K562 (cell line): ENCODE results near the gene FIBP. TPM values are rescaled to one million over a fixed set of nuclear protein-coding genes. Genes with fewer than 3 reads are reported as not detected.

Experiments
- ATAC-seq: fragments of 200-7000 bp; cut with Tn5 transposase; 3 replicates; pipeline ENCODE4 v1.9.1; 2020; ENCODE audit warnings: moderate library complexity
- BruUV-seq: library from RNA; stranded (reverse); fragments of 400-500 nt; replicated peaks from 2 replicates; lab custom pipeline; 2021; lab: Mats Ljungman, UMichigan
- CTCF ChIA-PET: fragments of 300-600 bp; formaldehyde crosslinking; extraction: SDS; loops from one replicate; lab custom pipeline; 2021; ENCODE audit warnings: low intra/inter-chr PET ratio; lab: Yijun Ruan, JAX
- POLR2A ChIA-PET: fragments of 300-600, 350-650 bp; sonication (Branson Sonifier 250); formaldehyde crosslinking; extraction: SDS; loops from one replicate; lab custom pipeline; 2021; ENCODE audit warnings: antibody characterized with exemption, inconsistent platforms; lab: Yijun Ruan, JAX
- DNase-seq, 4 experiments: peaks; one replicate each; pipeline versions ENCODE4 v3.0.0 to v3.0.0-alpha.2; 2011 to 2018; ENCODE audit warnings: low spot score in 3 of 4, mixed read lengths in 3 of 4; ENCODE audit errors: extremely low read depth in 1 of 4
- FAIRE-seq: peaks from 2 replicates; lab custom pipeline; 2011; peaks lifted over from hg19 to GRCh38; lab: Jason Lieb, UNC
- H2AFZ ChIP-seq: 2 replicates; pipeline ENCODE4 v1.6.0; 2011; ENCODE audit warnings: low read depth, low read length, control low read depth, inconsistent platforms
- H3K27ac ChIP-seq: fragments of 200-600 bp; 3 replicates; pipeline ENCODE4 v1.8.0; 2011; ENCODE audit warnings: low read depth, mild to moderate bottlenecking, control low read depth, inconsistent platforms, low read length, moderate library complexity, mixed read lengths; ENCODE audit errors: extremely low read depth
- H3K27me3 ChIP-seq, 2 experiments: fragments of 300-600 bp in 1 of 2; 2 replicates in 1 of 2; 3 replicates in 1 of 2; pipeline versions ENCODE4 v1.6.0 to v1.8.0; 2011; ENCODE audit warnings: inconsistent platforms in 2 of 2, low read length in 2 of 2, mild to moderate bottlenecking in 1 of 2, mixed read lengths in 1 of 2, moderate library complexity in 1 of 2; ENCODE audit not compliant: control insufficient read depth in 2 of 2, insufficient read depth in 2 of 2
- H3K36me3 ChIP-seq: fragments of 300-600 bp; 3 replicates; pipeline ENCODE4 v1.8.0; 2011; ENCODE audit warnings: mild to moderate bottlenecking, low read length, inconsistent platforms; ENCODE audit not compliant: control insufficient read depth, insufficient read depth
- H3K4me1 ChIP-seq, 2 experiments: fragments of 200-600 bp in 1 of 2; replicated peaks in 1 of 2; 2 replicates in 1 of 2; 3 replicates in 1 of 2; pipeline versions ENCODE4 v1.5.1 to v1.8.0; 2011; ENCODE audit warnings: inconsistent platforms in 2 of 2, low read length in 2 of 2, mild to moderate bottlenecking in 1 of 2, mixed read lengths in 1 of 2, moderate library complexity in 1 of 2; ENCODE audit not compliant: control insufficient read depth in 2 of 2, insufficient read depth in 2 of 2
- H3K4me2 ChIP-seq: 2 replicates; pipeline ENCODE4 v1.6.1; 2011; ENCODE audit warnings: low read length, control low read depth, inconsistent platforms, mixed read lengths; ENCODE audit not compliant: insufficient read depth
- H3K4me3 ChIP-seq: fragments of 200-600 bp; sonication (generic), shearing (Covaris generic); 2 replicates; pipeline ENCODE4 v1.5.1; 2016; ENCODE audit warnings: control low read depth, inconsistent platforms
- H3K79me2 ChIP-seq: fragments of 200-600 bp; 3 replicates; pipeline ENCODE4 v1.8.0; 2011; ENCODE audit warnings: low read length, inconsistent platforms; ENCODE audit not compliant: control insufficient read depth, insufficient read depth
- H3K9ac ChIP-seq, 2 experiments: 2 replicates each; pipeline versions ENCODE4 v1.6.0 to v1.6.1; 2011; ENCODE audit warnings: low read depth in 2 of 2, low read length in 2 of 2, control low read depth in 1 of 2, inconsistent platforms in 1 of 2, mild to moderate bottlenecking in 1 of 2, mixed read lengths in 1 of 2; ENCODE audit not compliant: insufficient read depth in 1 of 2
- H3K9me1 ChIP-seq: one replicate; pipeline ENCODE4 v1.6.0; 2011; ENCODE audit warnings: inconsistent platforms, mild to moderate bottlenecking, low read length, moderate library complexity; ENCODE audit not compliant: control insufficient read depth, insufficient read depth
- H3K9me3 ChIP-seq: replicated peaks from 2 replicates; pipeline ENCODE4 v1.5.1; 2011; ENCODE audit warnings: low read depth, low read length, inconsistent platforms; ENCODE audit not compliant: control insufficient read depth, insufficient read depth
- H4K20me1 ChIP-seq: replicated peaks from 2 replicates; pipeline ENCODE4 v1.6.1; 2011; ENCODE audit warnings: low read length, inconsistent platforms, mixed read lengths; ENCODE audit not compliant: control insufficient read depth, insufficient read depth
- BRF1 ChIP-seq: IDR thresholded peaks from 3 replicates; pipeline ENCODE4 v1.6.1; 2011; ENCODE audit warnings: borderline replicate concordance, mild to moderate bottlenecking; ENCODE audit not compliant: insufficient read length; ENCODE audit errors: extremely low read depth
- CAMTA2 ChIP-seq: fragments of 250-450 bp; sonication (Bioruptor Pico); conservative IDR thresholded peaks from 2 replicates; pipeline ENCODE4 v1.5.1; 2022
- CREB3L1 ChIP-seq: fragments of 450-650 bp; IDR thresholded peaks from 2 replicates; pipeline ENCODE4 v1.6.1; 2014; ENCODE audit warnings: low read depth, mild to moderate bottlenecking, moderate library complexity, borderline replicate concordance
- DDX20 ChIP-seq: fragments of 450-650 bp; IDR thresholded peaks from 2 replicates; pipeline ENCODE4 v1.6.1; 2016; ENCODE audit warnings: missing genetic modification characterization, low read depth, mild to moderate bottlenecking, missing compliant biosample characterization, moderate library complexity
- NFIX ChIP-seq: fragments of 250-450 bp; sonication (Bioruptor Pico); IDR thresholded peaks from 2 replicates; pipeline ENCODE4 v1.4.0; 2020; ENCODE audit warnings: low read depth, mild to moderate bottlenecking, moderate library complexity
- POLR2AphosphoS5 ChIP-seq: IDR thresholded peaks from 2 replicates; pipeline ENCODE4 v1.6.1; 2011; ENCODE audit warnings: mild to moderate bottlenecking, low read depth, low read length, moderate library complexity; ENCODE audit not compliant: control insufficient read depth, insufficient read depth
- RERE ChIP-seq: sonication (generic); formaldehyde crosslinking; IDR thresholded peaks from 2 replicates; pipeline ENCODE4 v1.8.0; 2023; ENCODE audit warnings: missing genetic modification reagents, mild to moderate bottlenecking, borderline replicate concordance
- RFX5 ChIP-seq: IDR thresholded peaks from 2 replicates; pipeline ENCODE4 v1.6.1; 2011; ENCODE audit warnings: low read depth, mild to moderate bottlenecking, improper control_type of control experiment, low read length
- SUPT5H ChIP-seq: fragments of 450-650 bp; IDR thresholded peaks from 2 replicates; pipeline ENCODE4 v1.6.1; 2016
- ZFP91 ChIP-seq: sonication (generic); formaldehyde crosslinking; IDR thresholded peaks from 2 replicates; pipeline ENCODE4 v1.8.0; 2022; ENCODE audit warnings: mild to moderate bottlenecking, missing genetic modification reagents
- ZNF23 ChIP-seq: fragments of 250-450 bp; sonication (Bioruptor Pico); IDR thresholded peaks from 2 replicates; pipeline ENCODE4 v1.4.0; 2020; ENCODE audit warnings: mild to moderate bottlenecking
- WGBS: fragments of 100-300 bp; shearing (Covaris generic); methylation state at CpG from one replicate; pipeline ENCODE4 v1.1.6; 2016; ENCODE audit warnings: low coverage, mixed read lengths; ENCODE audit not compliant: insufficient coverage; ENCODE audit errors: missing lambda C conversion rate; 5-methylcytosine and 5-hydroxymethylcytosine counted together
- in situ Hi-C: fragments of 300-500 bp; cut with MboI; formaldehyde crosslinking; loops from 4 replicates; pipeline ENCODE4 v1.15.0; 2018; ENCODE audit warnings: inconsistent platforms, mixed read lengths
- intact Hi-C: fragments of 100-400 bp; cut with micrococcal nuclease; formaldehyde crosslinking; loops from 2 replicates; pipeline ENCODE4 v1.14.2; 2022
- polyA plus RNA-seq, 8 experiments: library from polyadenylated mRNA; depleted of rRNA in 4 of 8; stranded (reverse) in 5 of 8; unstranded in 3 of 8; fragments of >200 nt; fragmentation: Nextera tagmentation in 2 of 8; fragmentation: Illumina TruSeq in 1 of 8; extraction: Ambion mirVana in 2 of 8; extraction: Trizol in 1 of 8; gene quantifications; 2 replicates each; pipeline versions ENCODE4 v1.2.1 to v1.2.3, GENCODE V29; 2011 to 2014; ENCODE audit warnings: inconsistent platforms in 1 of 8, missing spikeins in 1 of 8
- total RNA-seq, 7 experiments: library from RNA; depleted of rRNA in 6 of 7; stranded (reverse); fragments of >200 nt in 6 of 7; fragmentation: Illumina TruSeq in 2 of 7; extraction: Trizol in 2 of 7; gene quantifications; 2 replicates each; pipeline versions ENCODE4 v1.2.1 to v1.2.3, GENCODE V29; 2011 to 2021; ENCODE audit warnings: low replicate concordance in 1 of 7

Gene FIBP
- total and polyA plus RNA-seq, 9 of the 15 experiments (the other 6 are each of a cell fraction or from before 2014, with no cell fraction given) = 41.2 to 79.2 (median 48.6) TPM

- Histone ChIP-seq H3K27me3 (no peaks in the 10 kb centered on the region), H3K9me3 (no peaks in the 10 kb centered on the region), H3K4me3 (peak overlapping the region; percentile 89), H2AFZ (peak overlapping the region; percentile 58; the same call in 1 of the 2 replicates), H3K9me1 (no peaks in the 10 kb centered on the region), H4K20me1 (peaks cover 21% of the 10 kb centered on the region), H3K36me3 (peaks cover 52% of the 10 kb centered on the region), H3K4me2 (peak overlapping the region; percentile 99), H3K9ac (peak overlapping the region; percentile 100), H3K4me1 (peaks cover 46 to 74% of the 10 kb centered on the region in 2 experiments), H3K79me2 (peaks cover 60% of the 10 kb centered on the region), H3K27ac (peak overlapping the region; percentile 100)
- FAIRE-seq (no peak), DNase-seq (no peak), ATAC-seq (no peak)
- ChIA-PET CTCF (interaction anchor here (0.6 kb wide), 2 partner anchors 11 to 124 kb away, joined by 3 to 5 read pairs; partner anchors contain the start of gene FIBP), POLR2A (interaction anchor here (0.5 to 8.0 kb wide), 25 partner anchors 8 to 557 kb away, joined by 3 to 136 read pairs (median 4); partner anchors contain the start of genes C11orf68, CCDC85B, CFL1 and FIBP)
- in situ Hi-C loops (no loop called here), intact Hi-C loops (no loop called here)
- 1% methylated on average over 28 of the region's 28 CpGs for WGBS
- BruUV-seq = no TSS peak
- no peak for TF ChIP-seq ZNF23 (CRISPR knock-in tag)
- no peak for TF ChIP-seq NFIX (CRISPR knock-in tag)
- TF ChIP-seq RERE (CRISPR knock-in tag) = no peak; the same call in 1 of the 2 replicates
- TF ChIP-seq CREB3L1 = no peak
- no peak for TF ChIP-seq SUPT5H
- TF ChIP-seq POLR2AphosphoS5 = no peak
- TF ChIP-seq RFX5 = no peak
- TF ChIP-seq ZFP91 = 0 out of 2 replicates have a peak, but pooled peaks have one; percentile 7
- no peak for TF ChIP-seq DDX20
- no peak for TF ChIP-seq CAMTA2
- TF ChIP-seq BRF1 = no peak
These were observed 10.5 kb upstream of the FIBP start for GRCh38 chr11:65898656-65899355.
